GM18505 (cell line): ENCODE results near the gene MINDY4.

Source experiments
- ATAC-seq: cut with Tn5 transposase; IDR thresholded peaks from one replicate; pipeline ENCODE4 v1.9.1; 2021; ENCODE audit not compliant: unreplicated experiment
- POLR2A ChIP-seq: IDR thresholded peaks from 4 replicates; pipeline ENCODE4 v1.6.1; 2011; ENCODE audit warnings: borderline replicate concordance; ENCODE audit not compliant: insufficient read depth, insufficient read length; ENCODE audit errors: extremely low read depth

MINDY4 gene

GRCh38 chr7:30751696-30752273 lies 19.4 kb upstream of the MINDY4 start, which contains the start of gene INMT:
TSS of gene INMT (plus strand) at chr7:30752135. CDS start at chr7:30752151, 16 bp downstream.
- no peak for TF ChIP-seq POLR2A
- no peak for ATAC-seq

- ATAC-seq = no peak
- TF ChIP-seq POLR2A = no peak
These were observed 18.7 kb upstream of the MINDY4 start for GRCh38 chr7:30752484-30752883.

- TF ChIP-seq POLR2A = no peak
- ATAC-seq = no peak
These were observed 18.2 kb upstream of the MINDY4 start for GRCh38 chr7:30752979-30753378.

- no peak for ATAC-seq
- TF ChIP-seq POLR2A = no peak
These were observed 16.8 kb upstream of the MINDY4 start for GRCh38 chr7:30754315-30754877.

DNA sequence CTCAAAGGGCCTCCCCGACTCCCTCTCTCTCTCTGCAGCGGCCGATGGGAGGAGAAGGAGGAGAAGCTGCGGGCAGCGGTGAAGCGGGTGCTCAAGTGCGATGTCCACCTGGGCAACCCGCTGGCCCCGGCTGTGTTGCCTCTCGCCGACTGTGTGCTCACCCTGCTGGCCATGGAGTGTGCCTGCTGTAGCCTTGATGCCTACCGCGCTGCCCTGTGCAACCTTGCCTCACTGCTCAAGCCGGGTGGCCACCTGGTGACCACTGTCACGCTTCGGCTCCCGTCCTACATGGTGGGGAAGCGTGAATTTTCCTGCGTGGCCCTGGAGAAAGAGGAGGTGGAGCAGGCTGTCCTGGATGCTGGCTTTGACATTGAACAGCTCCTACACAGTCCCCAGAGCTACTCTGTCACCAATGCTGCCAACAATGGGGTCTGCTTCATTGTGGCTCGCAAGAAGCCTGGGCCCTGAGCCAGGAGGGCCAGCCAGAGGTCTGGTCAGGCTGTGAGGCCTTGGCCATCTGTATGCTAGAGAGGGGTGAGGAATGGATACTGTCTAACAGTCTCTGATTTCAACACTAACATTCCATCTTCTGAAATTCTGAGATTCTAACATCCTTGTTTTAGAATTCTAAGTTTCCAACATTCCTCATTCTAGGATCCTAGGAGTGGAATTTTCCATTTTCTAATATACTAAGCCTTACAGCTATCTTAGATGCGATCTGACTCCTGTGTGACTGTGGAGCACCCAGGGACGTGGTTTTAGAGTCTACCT lies 15.6 kb upstream of the MINDY4 start:
- ATAC-seq = no peak

DNA sequence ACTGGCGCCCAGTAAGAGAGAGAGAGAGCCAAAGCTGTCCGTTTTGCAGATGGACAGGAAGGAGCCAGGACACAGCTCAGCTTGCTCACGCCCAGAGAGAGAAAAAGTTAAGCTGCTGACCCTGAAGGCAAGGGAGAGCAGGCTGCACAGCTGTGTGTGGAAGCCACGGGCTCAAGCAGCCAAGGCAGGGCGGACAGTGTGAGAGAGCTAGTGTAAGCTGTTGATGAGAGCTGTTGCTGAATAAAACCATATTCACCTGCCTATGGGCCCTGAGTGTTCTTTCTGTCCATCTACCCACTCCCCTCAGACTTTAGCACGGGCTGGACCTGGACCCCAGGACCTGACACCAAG lies 13.9 kb upstream of the MINDY4 start:
- TF ChIP-seq POLR2A = no peak
- no peak for ATAC-seq

More for the DNA sequence above, 15.6 kb upstream of the MINDY4 start:
- no peak for TF ChIP-seq POLR2A

DNA sequence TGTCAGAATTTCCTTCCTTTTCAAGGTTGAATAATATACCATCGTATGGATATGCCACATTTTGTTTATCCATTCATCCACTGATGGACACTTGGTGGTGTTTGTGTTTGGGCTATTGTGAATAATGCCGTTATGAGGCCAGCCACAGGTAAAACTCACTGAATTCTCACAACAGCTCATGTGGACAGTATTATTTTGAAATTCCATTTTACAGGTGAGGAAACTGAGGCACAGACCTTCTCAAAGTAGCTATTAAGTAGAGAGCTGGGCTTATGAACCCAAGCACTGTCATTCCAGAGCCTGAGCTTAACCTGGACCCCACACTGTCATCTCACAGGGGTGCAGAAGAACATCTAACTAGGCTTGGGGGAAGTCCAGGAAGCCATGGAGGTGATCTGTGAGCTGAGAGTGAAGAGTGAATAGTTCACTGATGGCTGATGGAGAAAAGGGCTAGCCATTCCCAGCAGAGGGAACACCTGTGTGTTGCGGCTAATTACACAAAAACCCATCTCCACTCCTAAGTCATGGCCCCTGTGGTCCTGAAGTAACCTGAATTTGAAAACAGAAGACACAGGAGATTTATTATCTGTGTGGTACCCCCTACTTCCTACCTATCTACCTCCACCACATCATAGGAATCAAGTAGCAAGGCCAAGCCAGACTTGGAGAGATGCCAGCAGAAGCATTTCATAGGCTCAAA lies 10.6 kb upstream of the MINDY4 start:
- TF ChIP-seq POLR2A = no peak
- ATAC-seq = no peak

- ATAC-seq = no peak
These were observed 9.7 kb upstream of the MINDY4 start for GRCh38 chr7:30761214-30762156.

GRCh38 chr7:30764030-30764975 lies 6.9 kb upstream of the MINDY4 start:
- ATAC-seq = no peak
- no peak for TF ChIP-seq POLR2A

More at GRCh38 chr7:30761214-30762156, 9.7 kb upstream of the MINDY4 start:
- TF ChIP-seq POLR2A = no peak

DNA sequence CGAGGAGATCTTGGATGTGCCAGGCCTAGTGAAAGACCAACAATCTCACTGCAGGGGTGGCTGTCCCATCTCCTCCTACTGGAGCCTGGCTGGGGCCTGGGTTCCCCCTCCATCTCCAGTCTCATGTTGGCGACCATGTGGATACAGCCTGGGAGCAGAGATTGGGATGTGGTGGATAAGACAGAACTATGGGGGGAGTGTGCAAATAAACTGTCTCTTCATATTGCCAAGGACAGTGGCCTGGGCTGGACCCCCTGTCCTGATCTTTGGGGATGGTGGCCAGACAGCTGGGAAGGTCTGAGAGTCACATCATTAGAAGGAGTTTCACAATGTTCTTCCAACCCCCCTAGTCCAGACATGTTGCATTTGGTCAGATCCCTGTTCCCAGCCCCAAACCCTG lies 5.8 kb upstream of the MINDY4 start:
- TF ChIP-seq POLR2A = no peak
- ATAC-seq = no peak

- ATAC-seq = no peak
- no peak for TF ChIP-seq POLR2A
These were observed 408 bp upstream of the MINDY4 start for GRCh38 chr7:30770845-30771173.

- peak; percentile 25 for ATAC-seq
- TF ChIP-seq POLR2A = no peak
These were observed 736 bp downstream of the MINDY4 start for GRCh38 chr7:30771880-30772425.

GRCh38 chr7:30772984-30773383 lies 1.8 kb downstream of the MINDY4 start:
- no peak for TF ChIP-seq POLR2A
- ATAC-seq = no peak
